ENCODE results near the gene CFAP61. TPM values are rescaled to one million over a fixed set of nuclear protein-coding genes. Genes with fewer than 3 reads are reported as not detected.
A peak's percentile ranks its signal among the peaks of the same experiment; 100 is the strongest.

Gene CFAP61
- total RNA-seq, 6 experiments from 2014 or later, result 0.26 TPM; not detected in 5

GRCh38 chr20:20036756-20037155, 15.6 kb upstream of the CFAP61 start:
- TF ChIP-seq, protein P1, sequence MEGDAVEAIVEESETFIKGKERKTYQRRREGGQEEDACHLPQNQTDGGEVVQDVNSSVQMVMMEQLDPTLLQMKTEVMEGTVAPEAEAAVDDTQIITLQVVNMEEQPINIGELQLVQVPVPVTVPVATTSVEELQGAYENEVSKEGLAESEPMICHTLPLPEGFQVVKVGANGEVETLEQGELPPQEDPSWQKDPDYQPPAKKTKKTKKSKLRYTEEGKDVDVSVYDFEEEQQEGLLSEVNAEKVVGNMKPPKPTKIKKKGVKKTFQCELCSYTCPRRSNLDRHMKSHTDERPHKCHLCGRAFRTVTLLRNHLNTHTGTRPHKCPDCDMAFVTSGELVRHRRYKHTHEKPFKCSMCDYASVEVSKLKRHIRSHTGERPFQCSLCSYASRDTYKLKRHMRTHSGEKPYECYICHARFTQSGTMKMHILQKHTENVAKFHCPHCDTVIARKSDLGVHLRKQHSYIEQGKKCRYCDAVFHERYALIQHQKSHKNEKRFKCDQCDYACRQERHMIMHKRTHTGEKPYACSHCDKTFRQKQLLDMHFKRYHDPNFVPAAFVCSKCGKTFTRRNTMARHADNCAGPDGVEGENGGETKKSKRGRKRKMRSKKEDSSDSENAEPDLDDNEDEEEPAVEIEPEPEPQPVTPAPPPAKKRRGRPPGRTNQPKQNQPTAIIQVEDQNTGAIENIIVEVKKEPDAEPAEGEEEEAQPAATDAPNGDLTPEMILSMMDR (IDR thresholded peaks at IDR 0.05), result no peak
- H3K27ac Mint-ChIP-seq, result peak overlapping the region; percentile 47
- no peak overlapping the region for H3K4me3 Mint-ChIP-seq
- H3K27me3 Mint-ChIP-seq (ENCODE audit: insufficient read depth), result no peaks in the 10 kb centered on the region
- no peak for DNase-seq
- H3K4me1 Mint-ChIP-seq (ENCODE audit: low read depth), result peaks cover 24% of the 10 kb centered on the region
- peaks cover 29% of the 10 kb centered on the region for H3K36me3 Mint-ChIP-seq (ENCODE audit: low read depth)
- H3K9me3 Mint-ChIP-seq, result no peaks in the 10 kb centered on the region

DNA sequence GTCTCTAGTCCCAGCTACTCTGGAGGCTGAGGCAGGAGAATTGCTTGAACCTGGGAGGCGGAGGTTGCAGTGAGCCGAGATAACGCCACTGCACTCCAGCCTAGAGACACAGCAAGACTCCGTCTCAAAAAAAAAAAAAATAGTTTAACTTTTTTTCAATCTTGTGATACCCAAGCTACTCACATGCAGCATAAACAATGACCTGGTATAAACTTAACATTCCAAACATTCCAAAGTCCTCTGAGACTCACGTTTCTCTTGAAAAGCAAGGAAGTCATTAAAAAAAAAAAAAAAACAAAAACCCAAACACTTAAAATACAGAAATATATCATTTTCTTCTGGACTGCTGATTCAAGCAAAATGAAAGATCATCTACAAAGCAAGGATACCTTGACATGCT, 14.4 kb upstream of the CFAP61 start:
- peaks cover 24% of the 10 kb centered on the region for H3K4me1 Mint-ChIP-seq (ENCODE audit: low read depth)
- DNase-seq, result peak; percentile 66
- H3K9me3 Mint-ChIP-seq, result no peaks in the 10 kb centered on the region
- H3K27me3 Mint-ChIP-seq (ENCODE audit: insufficient read depth), result no peaks in the 10 kb centered on the region
- H3K4me3 Mint-ChIP-seq, result peak overlapping the region; percentile 26; the same call in 1 of the 2 replicates
- H3K36me3 Mint-ChIP-seq (ENCODE audit: low read depth), result peaks cover 26% of the 10 kb centered on the region
- H3K27ac Mint-ChIP-seq, result peak overlapping the region; percentile 47
- TF ChIP-seq, protein P1 (IDR thresholded peaks at IDR 0.05), result no peak

DNA sequence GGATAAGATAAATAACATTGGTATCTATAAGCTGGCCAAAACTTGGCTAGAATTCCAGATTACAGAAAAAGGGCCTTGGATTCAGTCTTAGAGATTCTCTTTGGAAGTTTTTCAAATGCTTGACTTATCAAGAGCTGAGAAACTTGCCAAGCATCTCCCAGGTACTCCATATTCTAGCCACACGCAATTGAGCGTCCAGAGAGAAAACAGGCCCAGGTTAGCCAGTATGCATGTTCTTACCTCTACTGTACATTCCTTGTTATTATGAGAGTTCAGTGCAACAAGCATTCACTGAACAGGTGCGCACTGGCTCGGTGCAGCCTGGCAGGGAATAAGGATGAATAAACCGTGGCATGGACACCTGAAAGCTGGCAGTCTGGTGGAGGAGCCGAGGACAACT, 13.7 kb upstream of the CFAP61 start:
- Mint-ChIP-seq H3K27me3 (ENCODE audit: insufficient read depth) (no peaks in the 10 kb centered on the region), H3K36me3 (ENCODE audit: low read depth) (peaks cover 26% of the 10 kb centered on the region), H3K4me3 (no peak overlapping the region), H3K9me3 (no peaks in the 10 kb centered on the region), H3K4me1 (ENCODE audit: low read depth) (peaks cover 24% of the 10 kb centered on the region), H3K27ac (peak overlapping the region; percentile 47; the same call in 1 of the 2 replicates)
- TF ChIP-seq, protein P1 (IDR thresholded peaks at IDR 0.05), result no peak
- DNase-seq, result no peak

GRCh38 chr20:20039752-20040387, 12.5 kb upstream of the CFAP61 start:
- H3K4me1 Mint-ChIP-seq (ENCODE audit: low read depth), result peaks cover 24% of the 10 kb centered on the region
- peaks cover 22% of the 10 kb centered on the region for H3K36me3 Mint-ChIP-seq (ENCODE audit: low read depth)
- TF ChIP-seq, protein P1 (IDR thresholded peaks at IDR 0.05), result no peak
- no peaks in the 10 kb centered on the region for H3K9me3 Mint-ChIP-seq
- H3K27me3 Mint-ChIP-seq (ENCODE audit: insufficient read depth), result no peaks in the 10 kb centered on the region
- no peak overlapping the region for H3K4me3 Mint-ChIP-seq
- DNase-seq, result no peak
- H3K27ac Mint-ChIP-seq, result no peak overlapping the region

DNA sequence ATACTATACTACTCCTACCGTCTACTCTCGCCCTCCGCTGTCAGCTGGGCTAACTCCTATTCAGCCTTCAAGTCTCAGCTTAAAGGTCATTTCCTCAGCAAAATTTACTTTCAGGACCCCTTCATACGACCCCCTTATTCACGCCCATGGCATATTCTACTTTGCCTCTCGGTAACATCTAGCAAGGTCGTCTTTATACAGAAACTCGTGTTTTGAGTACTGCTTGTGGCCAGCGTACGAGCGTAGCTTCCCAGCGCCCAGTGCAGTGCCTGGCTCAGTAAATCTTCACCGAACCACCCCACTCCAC, 612 bp upstream of the CFAP61 start:
- peaks cover 24% of the 10 kb centered on the region for H3K36me3 Mint-ChIP-seq (ENCODE audit: low read depth)
- peak overlapping the region; percentile 100 for H3K4me3 Mint-ChIP-seq
- TF ChIP-seq, protein P1 (IDR thresholded peaks at IDR 0.05), result no peak
- H3K4me1 Mint-ChIP-seq (ENCODE audit: low read depth), result peaks cover 11% of the 10 kb centered on the region; the same call in 1 of the 2 replicates
- H3K27ac Mint-ChIP-seq, result peak overlapping the region; percentile 96
- H3K9me3 Mint-ChIP-seq, result no peaks in the 10 kb centered on the region
- no peak for DNase-seq
- peaks cover 3% of the 10 kb centered on the region for H3K27me3 Mint-ChIP-seq (ENCODE audit: insufficient read depth)

Data from HFFc6 (cell line).